Measurements from ENCODE around the gene TBL1X.

- TF ChIP-seq SP1 (IDR thresholded peaks at IDR 0.05; ENCODE audit: low read depth, low read length) (no peak), CBX5 (IDR thresholded peaks at IDR 0.05; ENCODE audit: low read depth, low read length) (no peak), ZNF274 (IDR thresholded peaks at IDR 0.05; ENCODE audit: borderline replicate concordance, extremely low read depth, low read length) (no peak), CTCF (IDR thresholded peaks at IDR 0.05; ENCODE audit: control extremely low read depth in 1 of 3, insufficient read depth in 1 of 3, low read depth in 1 of 3, low read length in 3 of 3) (no peak), HDAC2 (IDR thresholded peaks at IDR 0.05; ENCODE audit: borderline replicate concordance in 1 of 2, low read depth in 2 of 2, low read length in 2 of 2) (no peak), POLR2A (IDR thresholded peaks at IDR 0.05; ENCODE audit: control extremely low read depth in 1 of 2, low read depth in 2 of 2, low read length in 2 of 2) (no peak), RNF2 (IDR thresholded peaks at IDR 0.05; ENCODE audit: borderline replicate concordance, low read depth, low read length, missing control alignments, poor library complexity, severe bottlenecking) (no peak), YY1 (IDR thresholded peaks at IDR 0.05; ENCODE audit: low read depth, low read length) (no peak), RAD21 (IDR thresholded peaks at IDR 0.05 in 1 of 2, conservative IDR thresholded peaks at IDR 0.05 in 1 of 2; ENCODE audit: low read depth in 2 of 2, low read length in 2 of 2) (no peak), EZH2 (IDR thresholded peaks at IDR 0.05; ENCODE audit: low read depth, low read length, severe bottlenecking) (no peak), BACH1 (IDR thresholded peaks at IDR 0.05; ENCODE audit: low read length) (no peak), POLR2AphosphoS5 (IDR thresholded peaks at IDR 0.05; ENCODE audit: low read depth, low read length) (no peak)
These were observed 321.3 kb downstream of the TBL1X start, which contains the start of gene SHROOM2 for GRCh38 chrX:9785944-9786797.

Measured in H1 (cell line).